ENCODE results near the gene TFIP11.

Gene TFIP11

GRCh38 chr22:26541167-26541819 lies 29.0 kb upstream of the TFIP11 start:
- Histone ChIP-seq H3K27me3 (ENCODE audit: insufficient read depth, low read length, poor library complexity, severe bottlenecking) (no peaks in the 10 kb centered on the region), H3K4me1 (ENCODE audit: insufficient read depth, low read length, poor library complexity, severe bottlenecking) (peaks cover 19% of the 10 kb centered on the region), H3K36me3 (ENCODE audit: insufficient read depth, low read length) (peaks cover 25% of the 10 kb centered on the region; the same call in 1 of the 2 replicates), H3K9ac (ENCODE audit: low read depth, low read length, poor library complexity, severe bottlenecking) (no peak overlapping the region), H2AFZ (ENCODE audit: low read length) (no peak overlapping the region), H3K4me2 (ENCODE audit: low read depth, low read length, poor library complexity, severe bottlenecking) (no peak overlapping the region), H3F3A (ENCODE audit: low read depth) (no peaks in the 10 kb centered on the region), H4K20me1 (ENCODE audit: insufficient read depth, low read length, poor library complexity, severe bottlenecking) (no peaks in the 10 kb centered on the region), H3K9me3 (ENCODE audit: insufficient read depth, low read depth, low read length) (no peaks in the 10 kb centered on the region), H3K9me2 (replicated peaks; ENCODE audit: low read depth, low read length) (no peaks in the 10 kb centered on the region), H3K79me2 (ENCODE audit: insufficient read depth, low read length) (peaks cover 13% of the 10 kb centered on the region), H3K4me3 (ENCODE audit: low read length, poor library complexity, severe bottlenecking) (no peak overlapping the region)
- no peak for TF ChIP-seq CTCF (conservative IDR thresholded peaks at IDR 0.05; ENCODE audit: low read length)
- TF ChIP-seq EZH2phosphoT487 (IDR thresholded peaks at IDR 0.05; ENCODE audit: borderline replicate concordance): no peak

GRCh38 chr22:26540119-26540518 lies 27.8 kb upstream of the TFIP11 start:
- H3F3A ChIP-seq (ENCODE audit: low read depth): no peaks in the 10 kb centered on the region
- peaks cover 19% of the 10 kb centered on the region for H3K4me1 ChIP-seq (ENCODE audit: insufficient read depth, low read length, poor library complexity, severe bottlenecking)
- H2AFZ ChIP-seq (ENCODE audit: low read length): no peak overlapping the region
- H3K4me2 ChIP-seq (ENCODE audit: low read depth, low read length, poor library complexity, severe bottlenecking): no peak overlapping the region
- peaks cover 28% of the 10 kb centered on the region; the same call in 1 of the 2 replicates for H3K36me3 ChIP-seq (ENCODE audit: insufficient read depth, low read length)
- H3K4me3 ChIP-seq (ENCODE audit: low read length, poor library complexity, severe bottlenecking): no peak overlapping the region
- H3K9ac ChIP-seq (ENCODE audit: low read depth, low read length, poor library complexity, severe bottlenecking): no peak overlapping the region
- H3K27me3 ChIP-seq (ENCODE audit: insufficient read depth, low read length, poor library complexity, severe bottlenecking): no peaks in the 10 kb centered on the region
- H3K9me2 ChIP-seq (replicated peaks; ENCODE audit: low read depth, low read length): no peaks in the 10 kb centered on the region
- no peaks in the 10 kb centered on the region for H4K20me1 ChIP-seq (ENCODE audit: insufficient read depth, low read length, poor library complexity, severe bottlenecking)
- H3K9me3 ChIP-seq (ENCODE audit: insufficient read depth, low read depth, low read length): no peaks in the 10 kb centered on the region
- TF ChIP-seq EZH2phosphoT487 (IDR thresholded peaks at IDR 0.05; ENCODE audit: borderline replicate concordance) (no peak), CTCF (conservative IDR thresholded peaks at IDR 0.05; ENCODE audit: low read length) (no peak)
- peaks cover 6% of the 10 kb centered on the region; the same call in 1 of the 2 replicates for H3K79me2 ChIP-seq (ENCODE audit: insufficient read depth, low read length)

- no peaks in the 10 kb centered on the region for H3K79me2 ChIP-seq (ENCODE audit: insufficient read depth, low read length)
- H4K20me1 ChIP-seq (ENCODE audit: insufficient read depth, low read length, poor library complexity, severe bottlenecking): no peaks in the 10 kb centered on the region
- H3K4me3 ChIP-seq (ENCODE audit: low read length, poor library complexity, severe bottlenecking): no peak overlapping the region
- H2AFZ ChIP-seq (ENCODE audit: low read length): no peak overlapping the region
- peaks cover 31% of the 10 kb centered on the region; the same call in 1 of the 2 replicates for H3K36me3 ChIP-seq (ENCODE audit: insufficient read depth, low read length)
- no peak overlapping the region for H3K4me2 ChIP-seq (ENCODE audit: low read depth, low read length, poor library complexity, severe bottlenecking)
- TF ChIP-seq CTCF (conservative IDR thresholded peaks at IDR 0.05; ENCODE audit: low read length) (no peak), EZH2phosphoT487 (IDR thresholded peaks at IDR 0.05; ENCODE audit: borderline replicate concordance) (no peak)
- no peaks in the 10 kb centered on the region for H3K9me3 ChIP-seq (ENCODE audit: insufficient read depth, low read depth, low read length)
- no peaks in the 10 kb centered on the region for H3F3A ChIP-seq (ENCODE audit: low read depth)
- no peaks in the 10 kb centered on the region for H3K4me1 ChIP-seq (ENCODE audit: insufficient read depth, low read length, poor library complexity, severe bottlenecking)
- no peaks in the 10 kb centered on the region for H3K27me3 ChIP-seq (ENCODE audit: insufficient read depth, low read length, poor library complexity, severe bottlenecking)
- H3K9ac ChIP-seq (ENCODE audit: low read depth, low read length, poor library complexity, severe bottlenecking): no peak overlapping the region
- H3K9me2 ChIP-seq (replicated peaks; ENCODE audit: low read depth, low read length): no peaks in the 10 kb centered on the region
Observed at GRCh38 chr22:26536762-26537134, 24.5 kb upstream of the TFIP11 start.

Measured in Loucy (cell line).